AG08396 (cell line): ENCODE results near the gene DRD1.
"Not testable (repeated sequence)": the region's sequence is repeated elsewhere in the genome, so short reads cannot be mapped to it uniquely, and the experiment has no call there.

Source experiments
- DNase-seq: peaks from one replicate; pipeline ENCODE4 v3.0.0; 2012; ENCODE audit warnings: low spot score, mixed read lengths

The DRD1 gene

GRCh38 chr5:175467983-175468690 is 24.2 kb upstream of the DRD1 start:
- no peak for DNase-seq

- DNase-seq, result no peak
Measured at GRCh38 chr5:175466700-175467318, 22.8 kb upstream of the DRD1 start.

GRCh38 chr5:175465282-175465681 is 21.3 kb upstream of the DRD1 start:
- no peak for DNase-seq

- no peak for DNase-seq
Measured at GRCh38 chr5:175464942-175465233, 20.9 kb upstream of the DRD1 start.

GRCh38 chr5:175464074-175464941 is 20.3 kb upstream of the DRD1 start:
- peak; percentile 59 for DNase-seq

- DNase-seq, result no peak
Measured at GRCh38 chr5:175463641-175464040, 19.7 kb upstream of the DRD1 start.

GRCh38 chr5:175461370-175461769 is 17.4 kb upstream of the DRD1 start:
- DNase-seq, result no peak

GRCh38 chr5:175460552-175460951 is 16.6 kb upstream of the DRD1 start:
- no peak for DNase-seq

GRCh38 chr5:175460126-175460525 is 16.1 kb upstream of the DRD1 start:
- DNase-seq, result no peak

- DNase-seq, result no peak
Measured at GRCh38 chr5:175457466-175457865, 13.5 kb upstream of the DRD1 start.

GRCh38 chr5:175456105-175456742 is 12.2 kb upstream of the DRD1 start:
- no peak for DNase-seq

- not testable (repeated sequence) for DNase-seq
Measured at GRCh38 chr5:175454338-175454737, 10.4 kb upstream of the DRD1 start.

- no peak for DNase-seq
Measured at GRCh38 chr5:175452166-175452565, 8.2 kb upstream of the DRD1 start.

GRCh38 chr5:175448276-175448675 is 4.3 kb upstream of the DRD1 start:
- DNase-seq, result no peak

- DNase-seq, result no peak
Measured at GRCh38 chr5:175447571-175447970, 3.6 kb upstream of the DRD1 start.

GRCh38 chr5:175446378-175446777 is 2.4 kb upstream of the DRD1 start:
- not testable (repeated sequence) for DNase-seq

- DNase-seq, result no peak
Measured at GRCh38 chr5:175444905-175445456, 999 bp upstream of the DRD1 start.

GRCh38 chr5:175443514-175444059 is 395 bp downstream of the DRD1 start:
- peak; percentile 20 for DNase-seq

- no peak for DNase-seq
Measured at GRCh38 chr5:175438234-175438857, 5.6 kb downstream of the DRD1 start.

- DNase-seq, result no peak
Measured at GRCh38 chr5:175436359-175436758, 7.6 kb downstream of the DRD1 start.

GRCh38 chr5:175434800-175435199 is 9.2 kb downstream of the DRD1 start:
- no peak for DNase-seq

GRCh38 chr5:175427762-175428161 is 16.2 kb downstream of the DRD1 start:
- DNase-seq, result no peak
